GM12878 (cell line): ENCODE data around the gene PKD1. TPM values are rescaled to one million over a fixed set of nuclear protein-coding genes. Genes with fewer than 3 reads are reported as not detected.
A peak's percentile ranks its signal among the peaks of the same experiment; 100 is the strongest.

ENCODE experiments used
- ATAC-seq: fragments of 200-7000 bp; cut with Tn5 transposase; 3 replicates; pipeline ENCODE4 v1.9.1; 2020; ENCODE audit warnings: mild to moderate bottlenecking, moderate library complexity
- BruUV-seq: library from RNA; stranded (reverse); fragments of 400-500 nt; replicated peaks from 2 replicates; lab custom pipeline; 2021; lab: Mats Ljungman, UMichigan
- CTCF ChIA-PET: fragments of 300-600 bp; sonication (Branson Sonifier 250); formaldehyde crosslinking; extraction: SDS; loops from one replicate; lab custom pipeline; 2021; ENCODE audit warnings: inconsistent platforms; lab: Yijun Ruan, JAX
- POLR2A ChIA-PET: fragments of 350-600 bp; formaldehyde crosslinking; extraction: SDS; loops from one replicate; lab custom pipeline; 2021; ENCODE audit warnings: inconsistent platforms; lab: Charles Lee
- RAD21 ChIA-PET: fragments of 300-600 bp; sonication (Branson Sonifier 250); formaldehyde crosslinking; loops from one replicate; lab custom pipeline; 2023; ENCODE audit warnings: antibody characterized with exemption; ENCODE audit not compliant: unreplicated experiment; lab: Charles Lee
- SMC1A ChIA-PET: fragments of 300-600 bp; sonication (Branson Sonifier 250); formaldehyde crosslinking; loops from one replicate; lab custom pipeline; 2023; ENCODE audit not compliant: unreplicated experiment, uncharacterized antibody; lab: Charles Lee
- DNase-seq: peaks from one replicate; pipeline ENCODE4 v3.0.0-alpha.2; 2011; ENCODE audit warnings: low read depth, low spot score
- FAIRE-seq: peaks from 3 replicates; lab custom pipeline; 2011; peaks lifted over from hg19 to GRCh38; lab: Jason Lieb, UNC
- H2AFZ ChIP-seq: 2 replicates; pipeline ENCODE4 v1.6.0; 2011; ENCODE audit warnings: low read depth, low read length, control low read depth; ENCODE audit not compliant: control insufficient read depth
- H3K27ac ChIP-seq: 2 replicates; pipeline ENCODE4 v1.5.1; 2011; ENCODE audit warnings: control low read depth; ENCODE audit not compliant: control insufficient read depth, insufficient read depth
- H3K27me3 ChIP-seq, 2 experiments: replicated peaks in 1 of 2; 2 replicates each; pipeline versions ENCODE4 v1.6.0 to v1.6.1; 2011; ENCODE audit warnings: low read length in 1 of 2; ENCODE audit not compliant: control insufficient read depth in 2 of 2, insufficient read depth in 2 of 2
- H3K36me3 ChIP-seq, 2 experiments: 2 replicates each; pipeline ENCODE4 v1.5.1; 2011; ENCODE audit warnings: low read length in 1 of 2; ENCODE audit not compliant: control insufficient read depth in 2 of 2, insufficient read depth in 2 of 2
- H3K4me1 ChIP-seq: 2 replicates; pipeline ENCODE4 v1.6.1; 2011; ENCODE audit warnings: mild to moderate bottlenecking, low read length, moderate library complexity, mixed read lengths; ENCODE audit not compliant: control insufficient read depth, insufficient read depth
- H3K4me2 ChIP-seq: 2 replicates; pipeline ENCODE4 v1.6.0; 2011; ENCODE audit warnings: control low read depth; ENCODE audit not compliant: control insufficient read depth, insufficient read depth
- H3K4me3 ChIP-seq: fragments of 200-600 bp; sonication (generic); 2 replicates; pipeline ENCODE4 v1.5.1; 2016
- H3K79me2 ChIP-seq: 2 replicates; pipeline ENCODE4 v1.6.0; 2011; ENCODE audit warnings: low read length; ENCODE audit not compliant: control insufficient read depth, insufficient read depth
- H3K9ac ChIP-seq: 2 replicates; pipeline ENCODE4 v1.8.0; 2011; ENCODE audit warnings: low read length, control low read depth, mixed read lengths; ENCODE audit not compliant: control insufficient read depth, insufficient read depth
- H3K9me3 ChIP-seq: replicated peaks from 3 replicates; pipeline ENCODE4 v1.5.1; 2011; ENCODE audit warnings: mild to moderate bottlenecking, low read length; ENCODE audit not compliant: control insufficient read depth, insufficient read depth
- H4K20me1 ChIP-seq: 2 replicates; pipeline ENCODE4 v1.6.0; 2011; ENCODE audit not compliant: control insufficient read depth, insufficient read depth
- ATF2 ChIP-seq: IDR thresholded peaks from 2 replicates; pipeline ENCODE4 v1.6.1; 2012; ENCODE audit warnings: low read length, inconsistent platforms
- ATF7 ChIP-seq: fragments of 450-650 bp; IDR thresholded peaks from 2 replicates; pipeline ENCODE4 v1.6.1; 2016; ENCODE audit warnings: low read depth, mild to moderate bottlenecking
- DPF2 ChIP-seq: fragments of 450-650 bp; IDR thresholded peaks from 2 replicates; pipeline ENCODE4 v1.6.1; 2017; ENCODE audit warnings: mild to moderate bottlenecking
- GABPA ChIP-seq: IDR thresholded peaks from 2 replicates; pipeline ENCODE4 v1.6.1; 2014; ENCODE audit warnings: antibody characterized with exemption, low read depth, mild to moderate bottlenecking, inconsistent platforms
- HDAC2 ChIP-seq: fragments of 200-600 bp; sonication (generic); IDR thresholded peaks from 2 replicates; pipeline ENCODE4 v1.6.1; 2017
- HDAC6 ChIP-seq: fragments of 200-600 bp; sonication (generic); IDR thresholded peaks from one replicate; pipeline ENCODE4 v1.8.0; 2017; ENCODE audit warnings: antibody characterized with exemption; ENCODE audit not compliant: unreplicated experiment
- PAX5 ChIP-seq: IDR thresholded peaks from 2 replicates; pipeline ENCODE4 v1.6.1; 2011; ENCODE audit warnings: low read depth, low read length, borderline replicate concordance
- PRDM15 ChIP-seq: fragments of 450-650 bp; formaldehyde crosslinking; IDR thresholded peaks from 2 replicates; pipeline ENCODE4 v1.4.0; 2020; ENCODE audit warnings: mild to moderate bottlenecking, moderate library complexity
- RBBP5 ChIP-seq: fragments of 200-600 bp; sonication (generic); conservative IDR thresholded peaks from 2 replicates; pipeline ENCODE4 v1.6.1; 2016
- SRF ChIP-seq, 2 experiments: IDR thresholded peaks; 2 replicates each; pipeline ENCODE4 v1.6.1; 2011; ENCODE audit warnings: low read depth in 2 of 2, low read length in 2 of 2, mild to moderate bottlenecking in 1 of 2, moderate library complexity in 1 of 2
- YY1 ChIP-seq: IDR thresholded peaks from 2 replicates; pipeline ENCODE4 v1.6.1; 2011; ENCODE audit warnings: low read depth, mild to moderate bottlenecking, low read length
- WGBS: methylation state at CpG from one replicate; pipeline ENCODE4 v1.1.6; 2016; ENCODE audit warnings: low lambda C conversion rate; ENCODE audit not compliant: insufficient replicate concordance, insufficient coverage; ENCODE audit errors: missing lambda C conversion rate; 5-methylcytosine and 5-hydroxymethylcytosine counted together
- in situ Hi-C: fragments of 300-500 bp; cut with MboI; formaldehyde crosslinking; loops from 9 replicates; pipeline ENCODE4 v1.14.3; 2018; ENCODE audit warnings: mixed read lengths
- intact Hi-C: fragments of 100-400 bp; cut with micrococcal nuclease; formaldehyde crosslinking; loops from one replicate; pipeline ENCODE4 v1.14.2; 2022; ENCODE audit not compliant: unreplicated experiment
- polyA plus RNA-seq, 11 experiments: library from polyadenylated mRNA; depleted of rRNA in 4 of 11; unstranded in 6 of 11; stranded (reverse) in 5 of 11; fragments of >200 nt; fragmentation: Nextera tagmentation in 4 of 11; fragmentation: Illumina TruSeq in 1 of 11; extraction: Ambion mirVana in 4 of 11; extraction: Trizol in 1 of 11; gene quantifications; 1 replicate in 1 of 11; 2 replicates in 10 of 11; pipeline versions ENCODE4 v1.2.1 to v1.2.3, GENCODE V29; 2011 to 2016; ENCODE audit warnings: inconsistent platforms in 2 of 11, missing spikeins in 2 of 11, low read depth in 1 of 11
- total RNA-seq, 4 experiments: library from RNA; depleted of rRNA in 3 of 4; stranded (reverse); fragments of >200 nt in 3 of 4; fragmentation: Illumina TruSeq in 1 of 4; extraction: Trizol in 1 of 4; gene quantifications; 2 replicates each; pipeline versions ENCODE4 v1.2.1 to v1.2.3, GENCODE V29; 2013 to 2021

Gene PKD1
- total and polyA plus RNA-seq, 10 of the 15 experiments (the other 5 are each of a cell fraction or from before 2014, with no cell fraction given): 0.11 to 62.0 (median 6.1) TPM

GRCh38 chr16:2159175-2159838, 23.6 kb upstream of the PKD1 start:
- RAD21 ChIA-PET: no interaction called here
- BruUV-seq: no TSS peak
- no peak overlapping the region for H3K27ac ChIP-seq
- TF ChIP-seq ATF2 (no peak), HDAC2 (no peak), PAX5 (no peak), PRDM15 (CRISPR knock-in tag) (no peak), GABPA (no peak), ATF7 (no peak), HDAC6 (no peak), DPF2 (no peak), YY1 (no peak), RBBP5 (no peak), SRF (IDR thresholded peaks at IDR 0.05; ENCODE audit: low read depth in 2 of 2, low read length in 2 of 2) (no peak)
- TF ChIP-seq, all 136 proteins: peak for 0
- CTCF ChIA-PET: interaction anchor here (1.1 to 1.5 kb wide), 2 partner anchors 19 to 92 kb away, joined by 3 to 4 read pairs; partner anchors contain the start of gene ECI1
- Histone ChIP-seq H4K20me1 (no peaks in the 10 kb centered on the region), H2AFZ (no peak overlapping the region), H3K9ac (no peak overlapping the region; the same call in 1 of the 2 replicates), H3K9me3 (no peaks in the 10 kb centered on the region; the same call in 2 of the 3 replicates), H3K4me2 (peak overlapping the region; percentile 55), H3K27me3 (no peaks in the 10 kb centered on the region), H3K79me2 (peaks cover 81% of the 10 kb centered on the region), H3K4me3 (peak overlapping the region; percentile 55; the same call in 1 of the 2 replicates), H3K4me1 (peaks cover 26% of the 10 kb centered on the region), H3K36me3 (peaks cover 0 to 2% of the 10 kb centered on the region in 2 experiments; a peak in 2 of 4 replicates)
- intact Hi-C loops (loop anchor here (5.0 kb wide), 1 partner anchor 103 kb away; no protein-coding TSS in a partner anchor), in situ Hi-C loops (no loop called here)
- no peak for ATAC-seq
- POLR2A ChIA-PET: no interaction called here
- WGBS: 3% methylated on average over 24 of the region's 24 CpGs
- SMC1A ChIA-PET: interaction anchor here (0.8 kb wide), 1 partner anchor 92 kb away, joined by 4 read pairs; the partner anchor contains the start of gene ECI1
- no peak for FAIRE-seq
- no peak for DNase-seq
